H9 (cell line): ENCODE measurements around the gene NPHP4. TPM values are rescaled to one million over a fixed set of nuclear protein-coding genes. Genes with fewer than 3 reads are reported as not detected.

Source experiments
- DNase-seq: peaks from one replicate; pipeline ENCODE4 v3.0.0-alpha.2; 2017
- H2AFZ ChIP-seq: one replicate; pipeline ENCODE4 v1.6.1; 2013; ENCODE audit warnings: mild to moderate bottlenecking, low read length, control low read depth, moderate library complexity
- H2AK5ac ChIP-seq: 2 replicates; pipeline ENCODE4 v1.6.1; 2013; ENCODE audit warnings: low read length, control low read depth, mixed read lengths; ENCODE audit not compliant: insufficient read length
- H2BK120ac ChIP-seq: one replicate; pipeline ENCODE4 v1.6.1; 2013; ENCODE audit warnings: low read depth, mild to moderate bottlenecking, low read length, control low read depth, inconsistent platforms; ENCODE audit not compliant: poor library complexity, severe bottlenecking
- H2BK12ac ChIP-seq: 2 replicates; pipeline ENCODE4 v1.6.1; 2013; ENCODE audit warnings: low read length, control low read depth, mixed read lengths, low read depth; ENCODE audit not compliant: insufficient read length
- H2BK15ac ChIP-seq: 2 replicates; pipeline ENCODE4 v1.6.1; 2013; ENCODE audit warnings: low read depth, low read length, control low read depth
- H2BK20ac ChIP-seq: one replicate; pipeline ENCODE4 v1.6.1; 2013; ENCODE audit warnings: low read depth, mild to moderate bottlenecking, low read length, control low read depth, inconsistent platforms; ENCODE audit not compliant: poor library complexity, severe bottlenecking
- H2BK5ac ChIP-seq: 2 replicates; pipeline ENCODE4 v1.6.1; 2013; ENCODE audit warnings: low read length, control low read depth, mixed read lengths; ENCODE audit not compliant: insufficient read length
- H3K14ac ChIP-seq: 2 replicates; pipeline ENCODE4 v1.6.1; 2013; ENCODE audit warnings: low read length, control low read depth; ENCODE audit not compliant: insufficient read depth
- H3K18ac ChIP-seq: 2 replicates; pipeline ENCODE4 v1.6.1; 2013; ENCODE audit warnings: low read depth, mild to moderate bottlenecking, mixed read lengths, low read length, control low read depth; ENCODE audit not compliant: insufficient read length
- H3K23ac ChIP-seq: 2 replicates; pipeline ENCODE4 v1.6.1; 2013; ENCODE audit warnings: low read length, control low read depth, mixed read lengths, low read depth; ENCODE audit not compliant: insufficient read length
- H3K23me2 ChIP-seq: 2 replicates; pipeline ENCODE4 v1.6.1; 2013; ENCODE audit warnings: low read depth, mild to moderate bottlenecking, mixed read lengths, low read length, control low read depth; ENCODE audit not compliant: insufficient read length, poor library complexity, severe bottlenecking
- H3K27ac ChIP-seq: 2 replicates; pipeline ENCODE4 v1.5.1; 2013; ENCODE audit warnings: low read length, control low read depth, mixed read lengths, low read depth; ENCODE audit not compliant: insufficient read length
- H3K27me3 ChIP-seq: 2 replicates; pipeline ENCODE4 v1.6.1; 2013; ENCODE audit warnings: low read length, control low read depth, inconsistent platforms; ENCODE audit not compliant: insufficient read depth
- H3K4ac ChIP-seq: 2 replicates; pipeline ENCODE4 v1.6.1; 2013; ENCODE audit warnings: low read depth, mild to moderate bottlenecking, control low read depth, inconsistent platforms, low read length, moderate library complexity
- H3K4me1 ChIP-seq: 2 replicates; pipeline ENCODE4 v1.6.1; 2013; ENCODE audit warnings: low read length, control low read depth, inconsistent platforms; ENCODE audit not compliant: insufficient read depth
- H3K4me2 ChIP-seq: 2 replicates; pipeline ENCODE4 v1.6.1; 2013; ENCODE audit warnings: low read length, control low read depth, mixed read lengths; ENCODE audit not compliant: insufficient read length, insufficient read depth
- H3K56ac ChIP-seq: 2 replicates; pipeline ENCODE4 v1.6.1; 2013; ENCODE audit warnings: low read depth, mild to moderate bottlenecking, mixed read lengths, low read length, control low read depth; ENCODE audit not compliant: insufficient read length
- H3K79me1 ChIP-seq: 2 replicates; pipeline ENCODE4 v1.6.1; 2013; ENCODE audit warnings: low read depth, mild to moderate bottlenecking, moderate library complexity, low read length, control low read depth, inconsistent platforms; ENCODE audit not compliant: insufficient read depth, poor library complexity, severe bottlenecking
- H3K79me2 ChIP-seq: 2 replicates; pipeline ENCODE4 v1.6.1; 2013; ENCODE audit warnings: low read length, control low read depth, inconsistent platforms; ENCODE audit not compliant: insufficient read depth
- H3K9ac ChIP-seq: 2 replicates; pipeline ENCODE4 v1.6.1; 2013; ENCODE audit warnings: low read length, control low read depth, mixed read lengths; ENCODE audit not compliant: insufficient read length; ENCODE audit errors: extremely low read depth
- H3K9me3 ChIP-seq: one replicate; pipeline ENCODE4 v1.6.1; 2013; ENCODE audit warnings: low read depth, low read length, inconsistent platforms; ENCODE audit not compliant: control insufficient read depth
- H3T11ph ChIP-seq: one replicate; pipeline ENCODE4 v1.6.1; 2013; ENCODE audit warnings: mild to moderate bottlenecking, low read length, control low read depth, inconsistent platforms
- H4K20me1 ChIP-seq: one replicate; pipeline ENCODE4 v1.6.1; 2013; ENCODE audit not compliant: control insufficient read depth, insufficient read length, insufficient read depth
- H4K5ac ChIP-seq: 2 replicates; pipeline ENCODE4 v1.6.1; 2013; ENCODE audit warnings: low read depth, mild to moderate bottlenecking, mixed read lengths, low read length, control low read depth; ENCODE audit not compliant: insufficient read length
- H4K8ac ChIP-seq: replicated peaks from 2 replicates; pipeline ENCODE4 v1.6.1; 2013; ENCODE audit warnings: low read length, control low read depth, mixed read lengths, low read depth; ENCODE audit not compliant: insufficient read length
- H4K91ac ChIP-seq: 2 replicates; pipeline ENCODE4 v1.6.1; 2013; ENCODE audit warnings: low read depth, mild to moderate bottlenecking, moderate library complexity, mixed read lengths, low read length, control low read depth; ENCODE audit not compliant: insufficient read length
- H3K27ac Mint-ChIP-seq, 3 experiments: 2 replicates in 2 of 3; 3 replicates in 1 of 3; pipeline ENCODE4 v1.8.0; 2020 to 2021; ENCODE audit warnings: mixed read lengths in 3 of 3, mild to moderate bottlenecking in 1 of 3, moderate library complexity in 1 of 3
- H3K27me3 Mint-ChIP-seq: 2 replicates; pipeline ENCODE4 v1.8.0; 2021; ENCODE audit warnings: low read depth, mild to moderate bottlenecking, moderate library complexity, mixed read lengths
- H3K36me3 Mint-ChIP-seq, 3 experiments: 2 replicates in 2 of 3; 3 replicates in 1 of 3; pipeline ENCODE4 v1.8.0; 2020 to 2021; ENCODE audit warnings: low read depth in 3 of 3, mixed read lengths in 3 of 3; ENCODE audit not compliant: insufficient read depth in 1 of 3
- H3K4me1 Mint-ChIP-seq, 2 experiments: 2 replicates each; pipeline ENCODE4 v1.8.0; 2020; ENCODE audit warnings: mixed read lengths in 2 of 2
- H3K4me3 Mint-ChIP-seq, 2 experiments: 2 replicates in 1 of 2; 3 replicates in 1 of 2; pipeline ENCODE4 v1.8.0; 2020 to 2021; ENCODE audit warnings: mild to moderate bottlenecking in 2 of 2, mixed read lengths in 2 of 2, moderate library complexity in 1 of 2
- H3K9me3 Mint-ChIP-seq, 2 experiments: 2 replicates in 1 of 2; 3 replicates in 1 of 2; pipeline ENCODE4 v1.8.0; 2020; ENCODE audit warnings: mild to moderate bottlenecking in 2 of 2, mixed read lengths in 2 of 2, moderate library complexity in 1 of 2
- WGBS: extraction: QIAGEN DNeasy Blood & Tissue Kit; methylation state at CpG from one replicate; pipeline ENCODE4 v1.1.7; 2013; ENCODE audit warnings: missing lambda C conversion rate, low lambda C conversion rate, mixed read lengths; ENCODE audit not compliant: insufficient read length; ENCODE audit errors: extremely low coverage; 5-methylcytosine and 5-hydroxymethylcytosine counted together
- total RNA-seq: library from RNA; stranded (reverse); gene quantifications from 2 replicates; pipeline ENCODE4 v1.2.1, GENCODE V29; 2021
- TF ChIP-seq, protein P1 (sequence below): fragments of 200-600 bp; sonication (generic); conservative IDR thresholded peaks from 3 replicates; pipeline ENCODE4 v1.8.0; 2021; ENCODE audit warnings: antibody characterized with exemption, mild to moderate bottlenecking

Gene NPHP4
- total RNA-seq, 1 experiment from 2014 or later = 17.6 TPM

DNA sequence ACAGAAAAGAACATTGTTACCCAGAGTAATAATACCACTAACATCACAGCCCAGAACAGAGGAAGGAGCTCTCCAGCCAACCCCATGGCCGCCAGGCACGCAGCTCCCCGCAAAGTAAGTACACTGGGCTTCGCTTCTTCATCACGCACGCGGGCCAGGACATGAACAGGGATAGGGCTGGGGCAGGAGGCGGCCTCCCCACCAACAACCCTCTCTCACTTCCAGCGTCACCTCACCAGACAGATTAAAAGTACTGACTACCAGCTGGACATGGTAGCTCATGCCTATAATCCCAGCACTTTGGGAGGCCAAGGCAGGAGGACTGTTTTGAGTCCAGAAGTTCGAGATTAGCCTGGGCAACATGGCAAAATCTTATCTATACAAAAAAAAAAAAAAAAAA, 78.3 kb downstream of the NPHP4 start:
- H4K20me1 ChIP-seq = no peaks in the 10 kb centered on the region
- H3K27me3 ChIP-seq = no peaks in the 10 kb centered on the region
- Mint-ChIP-seq H3K4me1 (peaks cover 26 to 29% of the 10 kb centered on the region in 2 experiments), H3K27ac (peak overlapping the region in 2 of 3 experiments; percentile 41 to 92; a peak in 2 of 7 replicates), H3K36me3 (peaks cover 0 to 3% (median 0%) of the 10 kb centered on the region in 3 experiments; a peak in 3 of 7 replicates), H3K27me3 (no peaks in the 10 kb centered on the region; the same call in none of the 2 replicates), H3K4me3 (no peak overlapping the region), H3K9me3 (no peaks in the 10 kb centered on the region)
- H3K56ac ChIP-seq = no peak overlapping the region
- no peak overlapping the region for H3K4ac ChIP-seq
- H2BK20ac ChIP-seq = no peak overlapping the region
- no peaks in the 10 kb centered on the region for H3K9me3 ChIP-seq
- H3K23me2 ChIP-seq = no peaks in the 10 kb centered on the region
- H2AFZ ChIP-seq = no peak overlapping the region
- no peak overlapping the region for H4K8ac ChIP-seq
- no peak overlapping the region for H4K91ac ChIP-seq
- TF ChIP-seq, protein P1, sequence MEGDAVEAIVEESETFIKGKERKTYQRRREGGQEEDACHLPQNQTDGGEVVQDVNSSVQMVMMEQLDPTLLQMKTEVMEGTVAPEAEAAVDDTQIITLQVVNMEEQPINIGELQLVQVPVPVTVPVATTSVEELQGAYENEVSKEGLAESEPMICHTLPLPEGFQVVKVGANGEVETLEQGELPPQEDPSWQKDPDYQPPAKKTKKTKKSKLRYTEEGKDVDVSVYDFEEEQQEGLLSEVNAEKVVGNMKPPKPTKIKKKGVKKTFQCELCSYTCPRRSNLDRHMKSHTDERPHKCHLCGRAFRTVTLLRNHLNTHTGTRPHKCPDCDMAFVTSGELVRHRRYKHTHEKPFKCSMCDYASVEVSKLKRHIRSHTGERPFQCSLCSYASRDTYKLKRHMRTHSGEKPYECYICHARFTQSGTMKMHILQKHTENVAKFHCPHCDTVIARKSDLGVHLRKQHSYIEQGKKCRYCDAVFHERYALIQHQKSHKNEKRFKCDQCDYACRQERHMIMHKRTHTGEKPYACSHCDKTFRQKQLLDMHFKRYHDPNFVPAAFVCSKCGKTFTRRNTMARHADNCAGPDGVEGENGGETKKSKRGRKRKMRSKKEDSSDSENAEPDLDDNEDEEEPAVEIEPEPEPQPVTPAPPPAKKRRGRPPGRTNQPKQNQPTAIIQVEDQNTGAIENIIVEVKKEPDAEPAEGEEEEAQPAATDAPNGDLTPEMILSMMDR = no peak
- H3K27ac ChIP-seq = no peak overlapping the region
- H3K4me1 ChIP-seq = no peaks in the 10 kb centered on the region
- H3K18ac ChIP-seq = no peak overlapping the region
- no peak overlapping the region for H2BK12ac ChIP-seq
- H3K23ac ChIP-seq = no peak overlapping the region
- H2BK15ac ChIP-seq = no peak overlapping the region
- no peak overlapping the region for H3K9ac ChIP-seq
- no peaks in the 10 kb centered on the region for H3K79me1 ChIP-seq
- no peak overlapping the region for H3K4me2 ChIP-seq
- DNase-seq = peak; percentile 20
- H3K79me2 ChIP-seq = no peaks in the 10 kb centered on the region
- no peak overlapping the region for H4K5ac ChIP-seq
- WGBS = no CpG with 5 or more reads among the region's 10 CpGs
- H3T11ph ChIP-seq = no peak overlapping the region
- H3K14ac ChIP-seq = no peak overlapping the region
- no peak overlapping the region for H2BK120ac ChIP-seq
- no peak overlapping the region for H2BK5ac ChIP-seq
- no peak overlapping the region for H2AK5ac ChIP-seq
